HepG2 (cell line): Measurements from ENCODE around the gene NEURL1B.

Source experiments
- ESRRA ChIP-seq: sonication (generic); formaldehyde crosslinking; IDR thresholded peaks from 2 replicates; pipeline ENCODE4 v1.5.1; 2020; ENCODE audit warnings: mild to moderate bottlenecking, low read depth, missing genetic modification reagents
- HES4 ChIP-seq: sonication (generic); formaldehyde crosslinking; IDR thresholded peaks from 2 replicates; pipeline ENCODE4 v1.9.0; 2021; ENCODE audit warnings: mild to moderate bottlenecking, missing genetic modification reagents, borderline replicate concordance
- JUN ChIP-seq: sonication (generic); formaldehyde crosslinking; IDR thresholded peaks from 2 replicates; pipeline ENCODE4 v1.4.0; 2020; ENCODE audit warnings: mild to moderate bottlenecking, missing genetic modification reagents
- MTA3 ChIP-seq: sonication (generic); formaldehyde crosslinking; IDR thresholded peaks from 2 replicates; pipeline ENCODE4 v1.4.0; 2020; ENCODE audit warnings: missing genetic modification reagents
- SMC3 ChIP-seq: IDR thresholded peaks from 2 replicates; pipeline ENCODE4 v1.6.1; 2011; ENCODE audit warnings: low read length, improper control_type of control experiment
- XRCC5 ChIP-seq: fragments of 200-400 bp; formaldehyde crosslinking; optimal IDR thresholded peaks from 2 replicates; pipeline ENCODE3; 2017; ENCODE audit warnings: mild to moderate bottlenecking, low read length
- ZFP1 ChIP-seq: IDR thresholded peaks from 2 replicates; pipeline ENCODE4 v1.6.1; 2016
- ZKSCAN1 ChIP-seq: fragments of 150-350 bp; IDR thresholded peaks from 2 replicates; pipeline ENCODE4 v1.6.1; 2014; ENCODE audit warnings: low read length
- ZNF251 ChIP-seq: sonication (generic); formaldehyde crosslinking; IDR thresholded peaks from 2 replicates; pipeline ENCODE4 v1.9.0; 2021; ENCODE audit warnings: mild to moderate bottlenecking, missing genetic modification reagents
- ZNF274 ChIP-seq: sonication (generic); formaldehyde crosslinking; IDR thresholded peaks from 2 replicates; pipeline ENCODE4 v1.5.1; 2020; ENCODE audit warnings: mild to moderate bottlenecking, missing genetic modification reagents
- ZNF607 ChIP-seq: sonication (generic); formaldehyde crosslinking; IDR thresholded peaks from 2 replicates; pipeline ENCODE4 v1.5.1; 2020; ENCODE audit warnings: missing genetic modification reagents, mild to moderate bottlenecking, borderline replicate concordance
- TF ChIP-seq, protein P1 (sequence below): sonication (generic); formaldehyde crosslinking; IDR thresholded peaks from 2 replicates; pipeline ENCODE4 v1.5.0; 2020; ENCODE audit warnings: mild to moderate bottlenecking, missing genetic modification reagents, moderate library complexity
- TF ChIP-seq, protein P2 (sequence below): sonication (generic); formaldehyde crosslinking; IDR thresholded peaks from 2 replicates; pipeline ENCODE4 v1.5.1; 2020; ENCODE audit warnings: mild to moderate bottlenecking, missing genetic modification reagents, moderate library complexity

DNA sequence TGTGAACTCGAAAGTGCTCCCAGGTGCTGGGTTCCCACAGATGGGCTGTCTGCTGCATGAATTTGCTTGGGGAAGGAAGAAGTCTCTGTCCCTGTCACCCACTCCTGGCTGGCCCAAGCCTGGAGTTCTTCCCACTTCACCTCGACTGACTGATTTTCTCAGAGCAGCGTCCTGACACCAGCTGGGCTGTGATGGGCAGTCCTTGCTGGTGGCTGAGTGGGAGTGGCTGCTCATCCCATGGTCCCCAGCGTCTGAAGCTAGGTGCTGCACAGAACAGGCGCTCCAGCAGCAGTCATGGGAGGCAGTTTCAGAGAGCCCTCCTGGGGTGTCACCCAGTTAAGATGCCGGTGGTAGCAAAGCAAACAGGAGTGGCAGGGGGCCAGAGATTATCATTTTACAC lies 10.1 kb upstream of the NEURL1B start:
- no peak for TF ChIP-seq ZKSCAN1
- no peak for TF ChIP-seq ESRRA (CRISPR knock-in tag)
- no peak for TF ChIP-seq XRCC5
- no peak for TF ChIP-seq HES4
- TF ChIP-seq MTA3 (CRISPR knock-in tag) = no peak
- TF ChIP-seq, protein P1, sequence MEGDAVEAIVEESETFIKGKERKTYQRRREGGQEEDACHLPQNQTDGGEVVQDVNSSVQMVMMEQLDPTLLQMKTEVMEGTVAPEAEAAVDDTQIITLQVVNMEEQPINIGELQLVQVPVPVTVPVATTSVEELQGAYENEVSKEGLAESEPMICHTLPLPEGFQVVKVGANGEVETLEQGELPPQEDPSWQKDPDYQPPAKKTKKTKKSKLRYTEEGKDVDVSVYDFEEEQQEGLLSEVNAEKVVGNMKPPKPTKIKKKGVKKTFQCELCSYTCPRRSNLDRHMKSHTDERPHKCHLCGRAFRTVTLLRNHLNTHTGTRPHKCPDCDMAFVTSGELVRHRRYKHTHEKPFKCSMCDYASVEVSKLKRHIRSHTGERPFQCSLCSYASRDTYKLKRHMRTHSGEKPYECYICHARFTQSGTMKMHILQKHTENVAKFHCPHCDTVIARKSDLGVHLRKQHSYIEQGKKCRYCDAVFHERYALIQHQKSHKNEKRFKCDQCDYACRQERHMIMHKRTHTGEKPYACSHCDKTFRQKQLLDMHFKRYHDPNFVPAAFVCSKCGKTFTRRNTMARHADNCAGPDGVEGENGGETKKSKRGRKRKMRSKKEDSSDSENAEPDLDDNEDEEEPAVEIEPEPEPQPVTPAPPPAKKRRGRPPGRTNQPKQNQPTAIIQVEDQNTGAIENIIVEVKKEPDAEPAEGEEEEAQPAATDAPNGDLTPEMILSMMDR (CRISPR knock-in tag) = no peak
- no peak for TF ChIP-seq ZFP1 (CRISPR knock-in tag)
- no peak for TF ChIP-seq ZNF607 (CRISPR knock-in tag)
- no peak for TF ChIP-seq JUN
- no peak for TF ChIP-seq ZNF274
- no peak for TF ChIP-seq ZNF251
- TF ChIP-seq SMC3 = no peak
- TF ChIP-seq, protein P2, sequence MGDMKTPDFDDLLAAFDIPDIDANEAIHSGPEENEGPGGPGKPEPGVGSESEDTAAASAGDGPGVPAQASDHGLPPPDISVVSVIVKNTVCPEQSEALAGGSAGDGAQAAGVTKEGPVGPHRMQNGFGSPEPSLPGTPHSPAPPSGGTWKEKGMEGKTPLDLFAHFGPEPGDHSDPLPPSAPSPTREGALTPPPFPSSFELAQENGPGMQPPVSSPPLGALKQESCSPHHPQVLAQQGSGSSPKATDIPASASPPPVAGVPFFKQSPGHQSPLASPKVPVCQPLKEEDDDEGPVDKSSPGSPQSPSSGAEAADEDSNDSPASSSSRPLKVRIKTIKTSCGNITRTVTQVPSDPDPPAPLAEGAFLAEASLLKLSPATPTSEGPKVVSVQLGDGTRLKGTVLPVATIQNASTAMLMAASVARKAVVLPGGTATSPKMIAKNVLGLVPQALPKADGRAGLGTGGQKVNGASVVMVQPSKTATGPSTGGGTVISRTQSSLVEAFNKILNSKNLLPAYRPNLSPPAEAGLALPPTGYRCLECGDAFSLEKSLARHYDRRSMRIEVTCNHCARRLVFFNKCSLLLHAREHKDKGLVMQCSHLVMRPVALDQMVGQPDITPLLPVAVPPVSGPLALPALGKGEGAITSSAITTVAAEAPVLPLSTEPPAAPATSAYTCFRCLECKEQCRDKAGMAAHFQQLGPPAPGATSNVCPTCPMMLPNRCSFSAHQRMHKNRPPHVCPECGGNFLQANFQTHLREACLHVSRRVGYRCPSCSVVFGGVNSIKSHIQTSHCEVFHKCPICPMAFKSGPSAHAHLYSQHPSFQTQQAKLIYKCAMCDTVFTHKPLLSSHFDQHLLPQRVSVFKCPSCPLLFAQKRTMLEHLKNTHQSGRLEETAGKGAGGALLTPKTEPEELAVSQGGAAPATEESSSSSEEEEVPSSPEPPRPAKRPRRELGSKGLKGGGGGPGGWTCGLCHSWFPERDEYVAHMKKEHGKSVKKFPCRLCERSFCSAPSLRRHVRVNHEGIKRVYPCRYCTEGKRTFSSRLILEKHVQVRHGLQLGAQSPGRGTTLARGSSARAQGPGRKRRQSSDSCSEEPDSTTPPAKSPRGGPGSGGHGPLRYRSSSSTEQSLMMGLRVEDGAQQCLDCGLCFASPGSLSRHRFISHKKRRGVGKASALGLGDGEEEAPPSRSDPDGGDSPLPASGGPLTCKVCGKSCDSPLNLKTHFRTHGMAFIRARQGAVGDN (CRISPR knock-in tag) = no peak
